ENCODE results near the gene TACSTD2. TPM values are rescaled to one million over a fixed set of nuclear protein-coding genes. Genes with fewer than 3 reads are reported as not detected.

TACSTD2 gene
- total RNA-seq, 2 experiments from 2014 or later: not detected

- Histone ChIP-seq H3K9me2 (ENCODE audit: insufficient read depth, low read length) (no peaks in the 10 kb centered on the region), H3K36me3 (ENCODE audit: insufficient read depth, low read length) (no peaks in the 10 kb centered on the region), H3K4me2 (ENCODE audit: low read length) (no peak overlapping the region), H3K4me1 (ENCODE audit: insufficient read depth, low read length, poor library complexity, severe bottlenecking) (no peaks in the 10 kb centered on the region), H3K27ac (ENCODE audit: low read depth, low read length, poor library complexity, severe bottlenecking) (no peak overlapping the region), H2AFZ (ENCODE audit: low read length) (no peak overlapping the region), H4K20me1 (ENCODE audit: insufficient read depth, low read length) (no peaks in the 10 kb centered on the region), H3K4me3 (ENCODE audit: low read depth, low read length, poor library complexity, severe bottlenecking) (no peak overlapping the region), H3K79me2 (ENCODE audit: insufficient read depth, low read depth, low read length) (no peaks in the 10 kb centered on the region), H3K9me3 (ENCODE audit: low read length) (no peaks in the 10 kb centered on the region)
- intact Hi-C loops (cut with micrococcal nuclease; ENCODE audit: unreplicated experiment): no loop called here
- ChIA-PET CTCF (ENCODE audit: unreplicated experiment) (no interaction called here), POLR2A (no interaction called here)
- no TSS peak for BruUV-seq (replicated peaks)
- no peak for TF ChIP-seq EZH2phosphoT487 (IDR thresholded peaks at IDR 0.05; ENCODE audit: borderline replicate concordance, low read depth, low read length)
- TF ChIP-seq, protein P1, sequence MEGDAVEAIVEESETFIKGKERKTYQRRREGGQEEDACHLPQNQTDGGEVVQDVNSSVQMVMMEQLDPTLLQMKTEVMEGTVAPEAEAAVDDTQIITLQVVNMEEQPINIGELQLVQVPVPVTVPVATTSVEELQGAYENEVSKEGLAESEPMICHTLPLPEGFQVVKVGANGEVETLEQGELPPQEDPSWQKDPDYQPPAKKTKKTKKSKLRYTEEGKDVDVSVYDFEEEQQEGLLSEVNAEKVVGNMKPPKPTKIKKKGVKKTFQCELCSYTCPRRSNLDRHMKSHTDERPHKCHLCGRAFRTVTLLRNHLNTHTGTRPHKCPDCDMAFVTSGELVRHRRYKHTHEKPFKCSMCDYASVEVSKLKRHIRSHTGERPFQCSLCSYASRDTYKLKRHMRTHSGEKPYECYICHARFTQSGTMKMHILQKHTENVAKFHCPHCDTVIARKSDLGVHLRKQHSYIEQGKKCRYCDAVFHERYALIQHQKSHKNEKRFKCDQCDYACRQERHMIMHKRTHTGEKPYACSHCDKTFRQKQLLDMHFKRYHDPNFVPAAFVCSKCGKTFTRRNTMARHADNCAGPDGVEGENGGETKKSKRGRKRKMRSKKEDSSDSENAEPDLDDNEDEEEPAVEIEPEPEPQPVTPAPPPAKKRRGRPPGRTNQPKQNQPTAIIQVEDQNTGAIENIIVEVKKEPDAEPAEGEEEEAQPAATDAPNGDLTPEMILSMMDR (conservative IDR thresholded peaks at IDR 0.05; ENCODE audit: low read length): no peak
- DNase-seq (ENCODE audit: low spot score): no peak
Measured at GRCh38 chr1:58575551-58576324, 1.3 kb downstream of the TACSTD2 start.

GRCh38 chr1:58574816-58575215, 2.2 kb downstream of the TACSTD2 start:
- BruUV-seq (replicated peaks): no TSS peak
- CTCF ChIA-PET (ENCODE audit: unreplicated experiment): no interaction called here
- H3K4me1 ChIP-seq (ENCODE audit: insufficient read depth, low read length, poor library complexity, severe bottlenecking): no peaks in the 10 kb centered on the region
- no peak overlapping the region for H2AFZ ChIP-seq (ENCODE audit: low read length)
- no peak overlapping the region for H3K27ac ChIP-seq (ENCODE audit: low read depth, low read length, poor library complexity, severe bottlenecking)
- no peaks in the 10 kb centered on the region for H3K9me2 ChIP-seq (ENCODE audit: insufficient read depth, low read length)
- H3K4me2 ChIP-seq (ENCODE audit: low read length): no peak overlapping the region
- intact Hi-C loops (cut with micrococcal nuclease; ENCODE audit: unreplicated experiment): no loop called here
- TF ChIP-seq, protein P1 (conservative IDR thresholded peaks at IDR 0.05; ENCODE audit: low read length): no peak
- TF ChIP-seq EZH2phosphoT487 (IDR thresholded peaks at IDR 0.05; ENCODE audit: borderline replicate concordance, low read depth, low read length): no peak
- no peaks in the 10 kb centered on the region for H4K20me1 ChIP-seq (ENCODE audit: insufficient read depth, low read length)
- H3K4me3 ChIP-seq (ENCODE audit: low read depth, low read length, poor library complexity, severe bottlenecking): no peak overlapping the region
- H3K79me2 ChIP-seq (ENCODE audit: insufficient read depth, low read depth, low read length): no peaks in the 10 kb centered on the region
- H3K9me3 ChIP-seq (ENCODE audit: low read length): no peaks in the 10 kb centered on the region
- H3K36me3 ChIP-seq (ENCODE audit: insufficient read depth, low read length): no peaks in the 10 kb centered on the region
- no peak for DNase-seq (ENCODE audit: low spot score)
- POLR2A ChIA-PET: no interaction called here
